ENCODE results near the gene SDR9C7.
"Not testable (repeated sequence)": the region's sequence is repeated elsewhere in the genome, so short reads cannot be mapped to it uniquely, and the experiment has no call there.

The SDR9C7 gene

GRCh38 chr12:56897844-56898361 lies 36.3 kb downstream of the SDR9C7 start:
- Mint-ChIP-seq H3K9me3 (peaks cover 37% of the 10 kb centered on the region), H3K4me3 (no peak overlapping the region), H3K27me3 (ENCODE audit: low read depth, poor library complexity) (peaks cover 32% of the 10 kb centered on the region), H3K4me1 (no peaks in the 10 kb centered on the region), H3K36me3 (ENCODE audit: low read depth) (no peaks in the 10 kb centered on the region), H3K27ac (no peak overlapping the region)
- TF ChIP-seq CTCF (IDR thresholded peaks at IDR 0.05): no peak
- DNase-seq: no peak

GRCh38 chr12:56896082-56896481 lies 38.1 kb downstream of the SDR9C7 start:
- H3K27me3 Mint-ChIP-seq (ENCODE audit: low read depth, poor library complexity): peaks cover 26% of the 10 kb centered on the region
- no peak for TF ChIP-seq CTCF (IDR thresholded peaks at IDR 0.05)
- no peak for DNase-seq
- H3K9me3 Mint-ChIP-seq: peaks cover 28% of the 10 kb centered on the region
- no peaks in the 10 kb centered on the region for H3K4me1 Mint-ChIP-seq
- H3K4me3 Mint-ChIP-seq: no peak overlapping the region
- peak overlapping the region; percentile 1 for H3K27ac Mint-ChIP-seq
- no peaks in the 10 kb centered on the region for H3K36me3 Mint-ChIP-seq (ENCODE audit: low read depth)

- Mint-ChIP-seq H3K9me3 (peaks cover 25% of the 10 kb centered on the region), H3K27me3 (ENCODE audit: low read depth, poor library complexity) (peaks cover 29% of the 10 kb centered on the region), H3K4me3 (no peak overlapping the region), H3K27ac (no peak overlapping the region), H3K4me1 (no peaks in the 10 kb centered on the region), H3K36me3 (ENCODE audit: low read depth) (no peaks in the 10 kb centered on the region)
- TF ChIP-seq CTCF (IDR thresholded peaks at IDR 0.05): no peak
- no peak for DNase-seq
These were observed 39.4 kb downstream of the SDR9C7 start for GRCh38 chr12:56894698-56895368.

- not testable (repeated sequence) for H3K4me3 Mint-ChIP-seq; H3K36me3 Mint-ChIP-seq (ENCODE audit: low read depth); DNase-seq; H3K4me1 Mint-ChIP-seq; H3K27ac Mint-ChIP-seq
- H3K27me3 Mint-ChIP-seq (ENCODE audit: low read depth, poor library complexity): peaks cover 22% of the 10 kb centered on the region
- peaks cover 26% of the 10 kb centered on the region for H3K9me3 Mint-ChIP-seq
These were observed 42.3 kb downstream of the SDR9C7 start for GRCh38 chr12:56891885-56892284.

GRCh38 chr12:56886319-56886718 lies 47.9 kb downstream of the SDR9C7 start:
- peaks cover 9% of the 10 kb centered on the region for H3K27me3 Mint-ChIP-seq (ENCODE audit: low read depth, poor library complexity)
- H3K4me3 Mint-ChIP-seq: no peak overlapping the region
- peaks cover 61% of the 10 kb centered on the region for H3K9me3 Mint-ChIP-seq
- no peaks in the 10 kb centered on the region for H3K36me3 Mint-ChIP-seq (ENCODE audit: low read depth)
- DNase-seq: no peak
- no peaks in the 10 kb centered on the region for H3K4me1 Mint-ChIP-seq
- H3K27ac Mint-ChIP-seq: no peak overlapping the region
- no peak for TF ChIP-seq CTCF (IDR thresholded peaks at IDR 0.05)

GRCh38 chr12:56885316-56885715 lies 48.9 kb downstream of the SDR9C7 start:
- Mint-ChIP-seq H3K27ac (no peak overlapping the region), H3K27me3 (ENCODE audit: low read depth, poor library complexity) (peaks cover 9% of the 10 kb centered on the region), H3K36me3 (ENCODE audit: low read depth) (no peaks in the 10 kb centered on the region), H3K4me1 (no peaks in the 10 kb centered on the region), H3K9me3 (peaks cover 68% of the 10 kb centered on the region), H3K4me3 (no peak overlapping the region)
- TF ChIP-seq CTCF (IDR thresholded peaks at IDR 0.05): no peak
- DNase-seq: no peak
